HG03039 (cell line): Measurements from ENCODE around the gene SLC19A3.

Source experiments
- ATAC-seq: cut with Tn5 transposase; IDR thresholded peaks from one replicate; pipeline ENCODE4 v1.9.1; 2021; ENCODE audit warnings: mild to moderate bottlenecking, moderate library complexity; ENCODE audit not compliant: unreplicated experiment

The SLC19A3 gene

GRCh38 chr2:227634201-227634600 is 83.6 kb downstream of the SLC19A3 start:
- no peak for ATAC-seq
